ENCODE data around the gene ENOPH1.

DNA sequence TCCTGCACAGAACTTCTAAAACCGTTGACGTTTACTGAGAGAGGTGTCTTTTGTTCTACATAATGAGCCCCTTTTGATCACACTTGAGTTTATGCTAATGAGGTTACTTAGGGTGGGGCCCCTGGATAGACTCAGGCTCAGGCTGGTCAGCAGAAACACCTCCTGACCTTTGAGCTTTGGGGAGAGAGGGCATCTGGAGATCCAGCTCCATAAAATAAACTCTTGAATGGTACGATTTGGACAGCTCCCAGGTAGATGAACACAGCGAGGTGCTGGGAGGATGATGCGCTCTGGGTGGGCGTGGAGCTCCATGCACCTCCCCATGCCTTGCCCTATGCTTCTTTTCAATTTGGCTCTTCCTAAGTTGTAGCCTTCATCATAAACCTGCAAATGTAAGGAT lies 52.0 kb downstream of the ENOPH1 start:
- TF ChIP-seq, protein P1, sequence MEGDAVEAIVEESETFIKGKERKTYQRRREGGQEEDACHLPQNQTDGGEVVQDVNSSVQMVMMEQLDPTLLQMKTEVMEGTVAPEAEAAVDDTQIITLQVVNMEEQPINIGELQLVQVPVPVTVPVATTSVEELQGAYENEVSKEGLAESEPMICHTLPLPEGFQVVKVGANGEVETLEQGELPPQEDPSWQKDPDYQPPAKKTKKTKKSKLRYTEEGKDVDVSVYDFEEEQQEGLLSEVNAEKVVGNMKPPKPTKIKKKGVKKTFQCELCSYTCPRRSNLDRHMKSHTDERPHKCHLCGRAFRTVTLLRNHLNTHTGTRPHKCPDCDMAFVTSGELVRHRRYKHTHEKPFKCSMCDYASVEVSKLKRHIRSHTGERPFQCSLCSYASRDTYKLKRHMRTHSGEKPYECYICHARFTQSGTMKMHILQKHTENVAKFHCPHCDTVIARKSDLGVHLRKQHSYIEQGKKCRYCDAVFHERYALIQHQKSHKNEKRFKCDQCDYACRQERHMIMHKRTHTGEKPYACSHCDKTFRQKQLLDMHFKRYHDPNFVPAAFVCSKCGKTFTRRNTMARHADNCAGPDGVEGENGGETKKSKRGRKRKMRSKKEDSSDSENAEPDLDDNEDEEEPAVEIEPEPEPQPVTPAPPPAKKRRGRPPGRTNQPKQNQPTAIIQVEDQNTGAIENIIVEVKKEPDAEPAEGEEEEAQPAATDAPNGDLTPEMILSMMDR (IDR thresholded peaks at IDR 0.05), result no peak
- no peak for TF ChIP-seq POLR2A (IDR thresholded peaks at IDR 0.05)
